Activated naive CD4-positive, alpha-beta T cell treated with anti-CD3 and anti-CD28 coated beads, Interleukin-2, amount 10 ng/mL, durations not matched to agents 7 days and 5 days (primary cell): Measurements from ENCODE around the gene PILRA.
A peak's percentile ranks its signal among the peaks of the same experiment; 100 is the strongest.
"Not testable (repeated sequence)": the region's sequence is repeated elsewhere in the genome, so short reads cannot be mapped to it uniquely, and the experiment has no call there.

ENCODE experiments used
- CTCF ChIA-PET: fragments of 350-600 bp; sonication (Branson Sonifier 250); formaldehyde crosslinking; loops from one replicate; lab custom pipeline; 2021; ENCODE audit warnings: antibody characterized with exemption; lab: Charles Lee
- DNase-seq: peaks from one replicate; pipeline ENCODE4 v3.0.0-alpha.2; 2020
- H3K27ac Mint-ChIP-seq: one replicate; pipeline ENCODE4 v1.8.0; 2021; ENCODE audit warnings: mild to moderate bottlenecking, moderate library complexity, mixed read lengths
- H3K27me3 Mint-ChIP-seq: one replicate; pipeline ENCODE4 v1.8.0; 2021; ENCODE audit warnings: mild to moderate bottlenecking, mixed read lengths
- H3K36me3 Mint-ChIP-seq: one replicate; pipeline ENCODE4 v1.8.0; 2021; ENCODE audit warnings: mixed read lengths
- H3K4me1 Mint-ChIP-seq: one replicate; pipeline ENCODE4 v1.8.0; 2021; ENCODE audit warnings: mixed read lengths
- H3K4me3 Mint-ChIP-seq: one replicate; pipeline ENCODE4 v1.8.0; 2021; ENCODE audit warnings: mild to moderate bottlenecking, moderate library complexity, mixed read lengths
- H3K9me3 Mint-ChIP-seq: one replicate; pipeline ENCODE4 v1.8.0; 2021; ENCODE audit warnings: mixed read lengths

The PILRA gene

DNA sequence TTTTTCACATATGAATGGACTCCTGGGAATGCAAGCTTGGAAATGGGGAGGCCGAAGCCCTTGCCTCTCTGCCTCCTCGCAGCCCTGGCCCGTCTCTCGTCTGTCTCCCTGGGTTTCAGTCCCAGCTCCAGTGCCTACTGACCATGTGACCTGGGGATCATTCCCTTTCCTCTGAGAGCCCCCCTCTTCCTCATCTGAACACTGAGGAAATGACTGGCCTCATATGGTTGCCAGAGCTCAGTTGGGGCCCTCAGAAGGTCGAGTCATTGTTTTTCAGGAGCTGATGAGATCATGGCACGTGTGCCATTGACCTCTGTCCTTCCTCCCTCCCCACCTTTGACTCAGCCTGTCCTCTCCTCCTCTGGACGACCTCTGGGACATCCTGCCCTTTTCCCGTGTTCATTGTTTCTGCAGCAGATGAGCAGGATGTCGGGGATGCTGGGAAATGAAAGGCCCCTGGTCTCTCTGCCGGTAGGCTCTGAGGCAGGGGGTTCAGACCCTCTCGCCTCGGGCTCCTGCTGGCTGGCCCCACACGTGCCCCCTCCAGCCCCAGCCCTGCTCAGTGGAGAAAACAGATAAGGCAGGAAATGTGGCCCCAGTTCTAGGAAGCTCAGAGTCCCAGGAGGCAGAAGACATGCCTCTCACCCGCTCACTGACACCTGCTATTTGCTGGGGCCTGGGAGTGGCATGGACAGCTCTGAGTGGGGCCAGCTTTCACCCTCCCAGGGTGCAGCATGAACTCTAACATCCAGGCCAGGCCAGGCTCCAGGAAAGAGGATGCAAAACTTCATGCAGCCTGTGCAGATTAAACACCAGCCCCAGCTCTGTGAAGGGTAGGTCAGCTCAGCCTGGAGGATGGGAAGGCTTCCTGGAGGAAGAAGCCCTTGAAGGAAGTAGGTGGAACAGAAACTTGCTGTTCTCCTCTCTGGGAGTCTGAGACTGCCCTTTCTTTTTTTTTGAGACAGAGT lies 71.3 kb downstream of the PILRA start:
- no peak overlapping the region for H3K4me3 Mint-ChIP-seq

DNA sequence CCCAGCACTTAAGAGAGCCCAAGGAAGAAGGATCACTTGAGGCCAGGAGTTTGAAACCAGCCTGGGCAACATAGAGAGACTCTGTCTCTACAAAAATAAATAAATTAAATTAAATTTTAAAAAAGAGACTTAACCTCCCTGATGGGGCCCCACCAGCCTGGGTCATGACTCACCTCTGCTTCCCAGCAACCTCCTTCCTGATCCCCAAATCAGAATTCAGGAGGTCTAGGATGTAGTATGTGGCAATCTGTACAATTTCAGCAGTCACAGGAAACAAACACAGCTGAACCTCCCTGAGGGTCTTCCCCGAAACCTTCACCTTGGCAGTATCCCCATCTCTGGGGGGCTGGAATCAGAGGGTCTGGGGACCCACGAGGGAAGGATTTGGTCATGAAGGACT lies 72.8 kb downstream of the PILRA start:
- Mint-ChIP-seq H3K27me3 (peaks cover 11% of the 10 kb centered on the region), H3K36me3 (no peaks in the 10 kb centered on the region), H3K27ac (no peak overlapping the region), H3K9me3 (no peaks in the 10 kb centered on the region), H3K4me1 (peaks cover 41% of the 10 kb centered on the region), H3K4me3 (no peak overlapping the region)
- CTCF ChIA-PET: interaction anchor here (1.0 kb wide), 1 partner anchor 34 kb away, joined by 3 read pairs; the partner anchor contains the start of gene TSC22D4
- no peak for DNase-seq

More for the DNA sequence above, 71.3 kb downstream of the PILRA start:
- no peaks in the 10 kb centered on the region for H3K36me3 Mint-ChIP-seq
- peaks cover 32% of the 10 kb centered on the region for H3K4me1 Mint-ChIP-seq
- H3K27me3 Mint-ChIP-seq: peaks cover 4% of the 10 kb centered on the region
- H3K27ac Mint-ChIP-seq: peak overlapping the region; percentile 82
- no peaks in the 10 kb centered on the region for H3K9me3 Mint-ChIP-seq
- CTCF ChIA-PET: interaction anchor here (0.8 to 1.7 kb wide), 4 partner anchors 9 to 75 kb away, joined by 3 to 6 read pairs (median 3); partner anchors contain the start of gene TSC22D4
- peak; percentile 32 for DNase-seq

DNA sequence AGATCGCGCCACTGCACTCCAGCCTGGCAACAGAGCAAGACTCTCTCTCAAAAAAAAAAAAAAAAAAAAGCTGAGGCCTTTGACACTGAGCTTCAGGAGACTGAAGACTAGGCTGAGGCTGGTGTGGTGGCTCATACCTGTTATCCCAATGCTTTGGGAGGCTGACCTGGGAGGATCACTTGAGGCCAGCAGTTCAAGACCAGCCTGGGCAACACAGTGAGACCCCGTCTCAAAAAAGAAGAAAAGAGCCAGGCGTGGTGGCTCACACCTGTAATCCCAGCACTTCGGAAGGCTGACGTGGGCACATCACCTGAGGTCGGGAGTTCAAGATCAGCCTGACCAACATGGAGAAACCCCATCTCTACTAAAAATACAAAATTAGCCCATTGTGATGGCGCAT lies 74.1 kb downstream of the PILRA start:
- peaks cover 41% of the 10 kb centered on the region for H3K4me1 Mint-ChIP-seq
- CTCF ChIA-PET: interaction anchor here (1.2 kb wide), 1 partner anchor 8 kb away, joined by 4 read pairs; no protein-coding TSS in a partner anchor
- not testable (repeated sequence) for DNase-seq, H3K4me3 Mint-ChIP-seq, H3K27ac Mint-ChIP-seq, H3K36me3 Mint-ChIP-seq, H3K9me3 Mint-ChIP-seq
- H3K27me3 Mint-ChIP-seq: peaks cover 11% of the 10 kb centered on the region

DNA sequence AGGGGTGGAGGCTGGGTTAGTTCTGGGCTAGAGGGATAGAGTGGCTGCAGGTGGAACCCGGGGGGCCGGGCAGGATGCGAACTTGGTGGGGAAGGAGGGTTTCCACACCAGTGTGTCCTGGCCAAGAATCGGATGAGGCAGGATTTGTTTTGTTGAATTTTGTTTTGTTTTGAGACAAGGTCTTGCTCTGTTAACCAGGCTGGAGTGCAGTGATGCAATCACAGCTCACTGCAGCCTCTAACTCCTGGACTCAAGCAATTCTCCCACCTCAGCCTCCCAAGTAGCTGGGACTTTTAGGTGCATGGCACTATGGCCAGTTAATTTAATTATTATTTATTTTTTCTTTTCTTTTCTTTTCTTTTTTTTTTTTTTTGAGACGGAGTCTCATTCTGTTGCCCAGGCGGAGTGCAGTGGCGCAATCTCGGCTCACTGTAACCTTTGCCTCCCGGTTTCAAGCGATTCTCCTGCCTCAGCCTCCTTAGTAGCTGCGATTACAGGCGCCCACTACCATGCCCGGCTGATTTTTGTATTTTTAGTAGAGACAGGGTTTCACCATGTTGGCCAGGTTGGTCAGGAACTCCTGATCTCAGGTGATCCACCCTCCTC lies 76.0 kb downstream of the PILRA start:
- DNase-seq: no peak
- H3K9me3 Mint-ChIP-seq: no peaks in the 10 kb centered on the region
- H3K4me1 Mint-ChIP-seq: peaks cover 37% of the 10 kb centered on the region
- H3K36me3 Mint-ChIP-seq: no peaks in the 10 kb centered on the region
- no peak overlapping the region for H3K27ac Mint-ChIP-seq
- CTCF ChIA-PET: interaction anchor here (0.7 to 2.5 kb wide), 3 partner anchors 11 to 329 kb away, joined by 4 to 11 read pairs (median 9); partner anchors contain the start of gene PPP1R35
- H3K4me3 Mint-ChIP-seq: peak overlapping the region; percentile 33
- peaks cover 11% of the 10 kb centered on the region for H3K27me3 Mint-ChIP-seq
